Measurements from ENCODE around the gene EVI5L. TPM values are rescaled to one million over a fixed set of nuclear protein-coding genes. Genes with fewer than 3 reads are reported as not detected.

Gene EVI5L
- total and polyA plus RNA-seq, 2 donors (not counting 3 experiments of a cell fraction or from before 2014, with no cell fraction given), result 11.9 to 13.5 TPM

- dilution Hi-C loops (cut with MboI; ENCODE audit: extremely low pct_ligation_motif_present, low sequenced_read_pairs), result no loop called here
- CTCF ChIA-PET, result interaction anchor here (1.2 to 5.2 kb wide), 3 partner anchors 14 to 217 kb away, joined by 3 to 35 read pairs (median 3); no protein-coding TSS in a partner anchor
- H3K27me3 ChIP-seq (ENCODE audit: control insufficient read depth in 2 of 2, insufficient read depth in 2 of 2, low read length in 2 of 2), result no peaks in the 10 kb centered on the region
Observed at GRCh38 chr19:7784856-7785255, 45.2 kb upstream of the EVI5L start.

More at GRCh38 chr19:7784856-7785255, 45.2 kb upstream of the EVI5L start:
- DNase-seq (ENCODE audit: low read depth, low spot score), result no peak
- no peaks in the 10 kb centered on the region for H3K79me2 ChIP-seq (ENCODE audit: control insufficient read depth, insufficient read depth, low read length)
- H3K4me2 ChIP-seq (ENCODE audit: insufficient read depth, low read length), result no peak overlapping the region
- intact Hi-C loops (cut with micrococcal nuclease), result no loop called here
- no peaks in the 10 kb centered on the region for H4K20me1 ChIP-seq (replicated peaks; ENCODE audit: control insufficient read depth, extremely low read depth, insufficient read depth, low read length)
- no peaks in the 10 kb centered on the region for H3K9me1 ChIP-seq (replicated peaks; ENCODE audit: control insufficient read depth, extremely low read depth, insufficient read depth, low read length)
- H3K27ac ChIP-seq (ENCODE audit: insufficient read depth, low read depth, low read length), result no peak overlapping the region
- H2AFZ ChIP-seq (ENCODE audit: low read depth, low read length), result no peak overlapping the region
- no peaks in the 10 kb centered on the region for H3K36me3 ChIP-seq (ENCODE audit: control insufficient read depth in 2 of 2, extremely low read depth in 1 of 2, insufficient read depth in 2 of 2, low read length in 2 of 2)
- POLR2A ChIA-PET, result no interaction called here
- no peak overlapping the region for H3K9ac ChIP-seq (replicated peaks; ENCODE audit: extremely low read depth, insufficient read depth, low read length)
- H3K4me1 ChIP-seq (ENCODE audit: control insufficient read depth, extremely low read depth, insufficient read depth, low read length), result peaks cover 9% of the 10 kb centered on the region
- no peak for FAIRE-seq
- H3K9me3 ChIP-seq (replicated peaks; ENCODE audit: control insufficient read depth, insufficient read depth, low read length), result no peaks in the 10 kb centered on the region
- no peak overlapping the region for H3K4me3 ChIP-seq (replicated peaks in 1 of 3; ENCODE audit: insufficient read depth in 1 of 3, low read depth in 1 of 3, low read length in 3 of 3)
- no TSS peak for BruUV-seq (replicated peaks)
- no peak for TF ChIP-seq POLR2AphosphoS5 (IDR thresholded peaks at IDR 0.05; ENCODE audit: insufficient read depth, low read depth, low read length)
- no peak for TF ChIP-seq EZH2 (IDR thresholded peaks at IDR 0.05; ENCODE audit: borderline replicate concordance, low read depth, low read length, severe bottlenecking)
- TF ChIP-seq POLR2A (IDR thresholded peaks at IDR 0.05; ENCODE audit: low read depth, low read length), result no peak
- no peak for TF ChIP-seq FOS (IDR thresholded peaks at IDR 0.05; ENCODE audit: borderline replicate concordance, insufficient read depth, low read length)
- TF ChIP-seq MAX (IDR thresholded peaks at IDR 0.05; ENCODE audit: insufficient read depth, insufficient read length), result no peak
- TF ChIP-seq, protein P1, sequence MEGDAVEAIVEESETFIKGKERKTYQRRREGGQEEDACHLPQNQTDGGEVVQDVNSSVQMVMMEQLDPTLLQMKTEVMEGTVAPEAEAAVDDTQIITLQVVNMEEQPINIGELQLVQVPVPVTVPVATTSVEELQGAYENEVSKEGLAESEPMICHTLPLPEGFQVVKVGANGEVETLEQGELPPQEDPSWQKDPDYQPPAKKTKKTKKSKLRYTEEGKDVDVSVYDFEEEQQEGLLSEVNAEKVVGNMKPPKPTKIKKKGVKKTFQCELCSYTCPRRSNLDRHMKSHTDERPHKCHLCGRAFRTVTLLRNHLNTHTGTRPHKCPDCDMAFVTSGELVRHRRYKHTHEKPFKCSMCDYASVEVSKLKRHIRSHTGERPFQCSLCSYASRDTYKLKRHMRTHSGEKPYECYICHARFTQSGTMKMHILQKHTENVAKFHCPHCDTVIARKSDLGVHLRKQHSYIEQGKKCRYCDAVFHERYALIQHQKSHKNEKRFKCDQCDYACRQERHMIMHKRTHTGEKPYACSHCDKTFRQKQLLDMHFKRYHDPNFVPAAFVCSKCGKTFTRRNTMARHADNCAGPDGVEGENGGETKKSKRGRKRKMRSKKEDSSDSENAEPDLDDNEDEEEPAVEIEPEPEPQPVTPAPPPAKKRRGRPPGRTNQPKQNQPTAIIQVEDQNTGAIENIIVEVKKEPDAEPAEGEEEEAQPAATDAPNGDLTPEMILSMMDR (IDR thresholded peaks at IDR 0.05; ENCODE audit: extremely low read depth in 1 of 2, insufficient read depth in 1 of 2, low read depth in 1 of 2, low read length in 2 of 2), result no peak
- no peak for TF ChIP-seq MYC (IDR thresholded peaks at IDR 0.05; ENCODE audit: low read depth, low read length)
- TF ChIP-seq JUN (IDR thresholded peaks at IDR 0.05; ENCODE audit: borderline replicate concordance, insufficient read depth, insufficient read length, low read depth), result no peak
- no peak for TF ChIP-seq GATA2 (IDR thresholded peaks at IDR 0.05; ENCODE audit: insufficient read depth, insufficient read length, low read depth, low read length)

Measured in endothelial cell of umbilical vein (primary cell).